ENCODE results near the gene PEBP1.

DNA sequence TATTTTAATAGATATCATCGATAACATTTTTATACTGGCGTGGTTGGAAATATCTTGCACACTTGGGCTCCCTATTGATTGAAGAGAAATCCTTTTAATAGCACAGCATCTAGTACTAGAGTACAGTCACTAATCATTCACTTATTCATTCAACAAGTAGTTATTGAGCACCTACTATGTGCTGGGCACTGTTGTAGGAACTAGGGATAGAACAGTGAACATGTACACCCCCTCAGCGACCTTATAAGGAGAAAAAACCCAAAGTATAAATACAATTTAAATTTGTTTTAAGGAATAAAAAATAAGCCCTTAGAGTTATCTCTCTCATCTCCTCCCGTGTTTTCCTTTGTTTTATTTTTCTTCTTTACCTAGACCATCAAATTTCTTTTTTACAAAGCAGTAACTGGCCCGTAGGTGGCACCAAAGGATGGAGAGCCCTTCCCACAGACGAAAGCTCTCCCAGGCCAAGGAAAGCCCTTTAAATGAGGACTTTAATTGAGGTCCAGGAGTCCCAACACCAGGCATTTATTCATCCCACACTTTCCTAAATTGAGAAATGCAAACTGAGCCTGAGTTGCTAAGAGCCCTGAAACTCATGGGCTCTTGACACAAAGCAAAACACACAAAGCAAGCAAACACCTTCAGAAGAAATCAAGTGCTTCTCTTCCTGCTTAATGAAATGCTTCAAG, 29.0 kb downstream of the PEBP1 start:
- TF ChIP-seq TAF1 (IDR thresholded peaks at IDR 0.05; ENCODE audit: low read depth) (no peak), YY1 (IDR thresholded peaks at IDR 0.05; ENCODE audit: low read depth) (no peak)
- TF ChIP-seq, protein P1, sequence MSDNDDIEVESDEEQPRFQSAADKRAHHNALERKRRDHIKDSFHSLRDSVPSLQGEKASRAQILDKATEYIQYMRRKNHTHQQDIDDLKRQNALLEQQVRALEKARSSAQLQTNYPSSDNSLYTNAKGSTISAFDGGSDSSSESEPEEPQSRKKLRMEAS (IDR thresholded peaks at IDR 0.05) = no peak

All from Ishikawa (cell line).